ENCODE results near the gene BEND6. TPM values are rescaled to one million over a fixed set of nuclear protein-coding genes. Genes with fewer than 3 reads are reported as not detected.

Gene BEND6
- 10 to 100 TPM; 27.1 to 99.9 TPM for total RNA-seq
- polyA plus RNA-seq (ENCODE audit: insufficient read length in 2 of 2), result 100 to 1,000 TPM in 1 of 2 donors, 10 to 100 TPM in 1; 64.8 to 106 TPM
- long read RNA-seq, donor 1, transcript BEND6-203 (4 exons, 3,497 nt), result minor isoform, 5 of 42 reads
- long read RNA-seq, donor 1, transcript BEND6-202 (7 exons, 2,379 nt), result major isoform, 8 of 42 reads
- long read RNA-seq, donor 1, partial matches to known transcripts, result 29 of 42 reads
- long read RNA-seq, donor 1, other reads (novel, unspliced or antisense), result 0 of 42 reads
- long read RNA-seq, donor 2, transcript BEND6-202 (7 exons, 2,379 nt), result major isoform, 5 of 8 reads
- long read RNA-seq, donor 2, partial matches to known transcripts, result 0 of 8 reads
- long read RNA-seq, donor 2, other reads (novel, unspliced or antisense), result 0 of 8 reads
- long read RNA-seq, donor 3, partial matches to known transcripts, result 9 of 14 reads
- long read RNA-seq, donor 3, other reads (novel, unspliced or antisense), result 0 of 14 reads
- long read RNA-seq, donor 4, result 0 reads

- peak in 5 of 6 donors; percentile 36 to 91 (median 56) for DNase-seq (ENCODE audit: low read depth in 4 of 6, low spot score in 6 of 6)
- H3K36me3 ChIP-seq (ENCODE audit: control insufficient read depth, insufficient read depth, low read length), result no peaks in the 10 kb centered on the region
- no peaks in the 10 kb centered on the region for H3K9me3 ChIP-seq (ENCODE audit: control insufficient read depth, insufficient read depth, low read length)
- H3K27me3 ChIP-seq (ENCODE audit: control insufficient read depth, insufficient read depth, low read length), result peaks cover 14% of the 10 kb centered on the region
- peak within 1 kb of the TSS; percentile 54 for H3K27ac ChIP-seq (ENCODE audit: low read depth, low read length)
- H3K4me1 ChIP-seq (ENCODE audit: control insufficient read depth, insufficient read depth, low read length), result peaks cover 17% of the 10 kb centered on the region
- H3K4me3 ChIP-seq (ENCODE audit: low read depth, low read length), result peak within 1 kb of the TSS; percentile 73
- WGBS (ENCODE audit: insufficient coverage), result under 1% methylated on average over 102 of the region's 107 CpGs
Observed at GRCh38 chr6:56954403-56955170, at the start of gene BEND6. BEND6 (plus strand) TSS chr6:56955107; CDS start chr6:56981811, 26,704 bp downstream.

GRCh38 chr6:56905378-56905777, 49.5 kb upstream of the BEND6 start:
- DNase-seq (ENCODE audit: low read depth in 4 of 6, low spot score in 6 of 6), result no peak
- H3K36me3 ChIP-seq (ENCODE audit: control insufficient read depth, insufficient read depth, low read length), result no peaks in the 10 kb centered on the region
- no peaks in the 10 kb centered on the region for H3K27me3 ChIP-seq (ENCODE audit: control insufficient read depth, insufficient read depth, low read length)
- no peaks in the 10 kb centered on the region for H3K9me3 ChIP-seq (ENCODE audit: control insufficient read depth, insufficient read depth, low read length)
- H3K4me3 ChIP-seq (ENCODE audit: low read depth, low read length), result no peak overlapping the region
- no CpG with 5 or more reads among the region's 3 CpGs for WGBS (ENCODE audit: insufficient coverage)
- H3K4me1 ChIP-seq (ENCODE audit: control insufficient read depth, insufficient read depth, low read length), result no peaks in the 10 kb centered on the region
- no peak overlapping the region for H3K27ac ChIP-seq (ENCODE audit: low read depth, low read length)

GRCh38 chr6:56906752-56907151, 48.2 kb upstream of the BEND6 start:
- no CpG with 5 or more reads among the region's 3 CpGs for WGBS (ENCODE audit: insufficient coverage)
- no peaks in the 10 kb centered on the region for H3K4me1 ChIP-seq (ENCODE audit: control insufficient read depth, insufficient read depth, low read length)
- DNase-seq (ENCODE audit: low read depth in 4 of 6, low spot score in 6 of 6), result no peak
- H3K36me3 ChIP-seq (ENCODE audit: control insufficient read depth, insufficient read depth, low read length), result no peaks in the 10 kb centered on the region
- no peaks in the 10 kb centered on the region for H3K27me3 ChIP-seq (ENCODE audit: control insufficient read depth, insufficient read depth, low read length)
- no peak overlapping the region for H3K27ac ChIP-seq (ENCODE audit: low read depth, low read length)
- H3K9me3 ChIP-seq (ENCODE audit: control insufficient read depth, insufficient read depth, low read length), result no peaks in the 10 kb centered on the region
- no peak overlapping the region for H3K4me3 ChIP-seq (ENCODE audit: low read depth, low read length)

- Histone ChIP-seq H3K9me3 (ENCODE audit: control insufficient read depth, insufficient read depth, low read length) (no peaks in the 10 kb centered on the region), H3K27ac (ENCODE audit: low read depth, low read length) (no peak overlapping the region), H3K4me1 (ENCODE audit: control insufficient read depth, insufficient read depth, low read length) (no peaks in the 10 kb centered on the region), H3K27me3 (ENCODE audit: control insufficient read depth, insufficient read depth, low read length) (no peaks in the 10 kb centered on the region), H3K36me3 (ENCODE audit: control insufficient read depth, insufficient read depth, low read length) (no peaks in the 10 kb centered on the region), H3K4me3 (ENCODE audit: low read depth, low read length) (no peak overlapping the region)
- DNase-seq (ENCODE audit: low read depth in 4 of 6, low spot score in 6 of 6), result no peak
- no CpG with 5 or more reads among the region's 4 CpGs for WGBS (ENCODE audit: insufficient coverage)
Observed at GRCh38 chr6:56909115-56909907, 45.6 kb upstream of the BEND6 start.

GRCh38 chr6:56911847-56912246, 43.1 kb upstream of the BEND6 start:
- no CpG with 5 or more reads among the region's 1 CpG for WGBS (ENCODE audit: insufficient coverage)
- no peaks in the 10 kb centered on the region for H3K4me1 ChIP-seq (ENCODE audit: control insufficient read depth, insufficient read depth, low read length)
- H3K27ac ChIP-seq (ENCODE audit: low read depth, low read length), result no peak overlapping the region
- H3K36me3 ChIP-seq (ENCODE audit: control insufficient read depth, insufficient read depth, low read length), result no peaks in the 10 kb centered on the region
- no peak overlapping the region for H3K4me3 ChIP-seq (ENCODE audit: low read depth, low read length)
- DNase-seq (ENCODE audit: low read depth in 4 of 6, low spot score in 6 of 6), result no peak
- no peaks in the 10 kb centered on the region for H3K9me3 ChIP-seq (ENCODE audit: control insufficient read depth, insufficient read depth, low read length)
- H3K27me3 ChIP-seq (ENCODE audit: control insufficient read depth, insufficient read depth, low read length), result no peaks in the 10 kb centered on the region

- Histone ChIP-seq H3K4me3 (ENCODE audit: low read depth, low read length) (no peak overlapping the region), H3K36me3 (ENCODE audit: control insufficient read depth, insufficient read depth, low read length) (no peaks in the 10 kb centered on the region), H3K4me1 (ENCODE audit: control insufficient read depth, insufficient read depth, low read length) (no peaks in the 10 kb centered on the region), H3K27ac (ENCODE audit: low read depth, low read length) (no peak overlapping the region), H3K27me3 (ENCODE audit: control insufficient read depth, insufficient read depth, low read length) (no peaks in the 10 kb centered on the region), H3K9me3 (ENCODE audit: control insufficient read depth, insufficient read depth, low read length) (no peaks in the 10 kb centered on the region)
- 64% methylated on average over 1 of the region's 3 CpGs for WGBS (ENCODE audit: insufficient coverage)
- DNase-seq (ENCODE audit: low read depth in 4 of 6, low spot score in 6 of 6), result peak in 2 of 6 donors; percentile 28 to 76
Observed at GRCh38 chr6:56913285-56914074, 41.4 kb upstream of the BEND6 start.

GRCh38 chr6:56914798-56915658, 39.9 kb upstream of the BEND6 start:
- Histone ChIP-seq H3K27ac (ENCODE audit: low read depth, low read length) (no peak overlapping the region), H3K4me1 (ENCODE audit: control insufficient read depth, insufficient read depth, low read length) (no peaks in the 10 kb centered on the region), H3K27me3 (ENCODE audit: control insufficient read depth, insufficient read depth, low read length) (no peaks in the 10 kb centered on the region), H3K36me3 (ENCODE audit: control insufficient read depth, insufficient read depth, low read length) (no peaks in the 10 kb centered on the region), H3K9me3 (ENCODE audit: control insufficient read depth, insufficient read depth, low read length) (no peaks in the 10 kb centered on the region), H3K4me3 (ENCODE audit: low read depth, low read length) (no peak overlapping the region)
- WGBS (ENCODE audit: insufficient coverage), result 56% methylated on average over 3 of the region's 8 CpGs
- peak in 2 of 6 donors; percentile 62 to 91 for DNase-seq (ENCODE audit: low read depth in 4 of 6, low spot score in 6 of 6)

- 86% methylated on average over 3 of the region's 4 CpGs for WGBS (ENCODE audit: insufficient coverage)
- DNase-seq (ENCODE audit: low read depth in 4 of 6, low spot score in 6 of 6), result no peak
- Histone ChIP-seq H3K4me1 (ENCODE audit: control insufficient read depth, insufficient read depth, low read length) (no peaks in the 10 kb centered on the region), H3K9me3 (ENCODE audit: control insufficient read depth, insufficient read depth, low read length) (no peaks in the 10 kb centered on the region), H3K36me3 (ENCODE audit: control insufficient read depth, insufficient read depth, low read length) (no peaks in the 10 kb centered on the region), H3K4me3 (ENCODE audit: low read depth, low read length) (no peak overlapping the region), H3K27me3 (ENCODE audit: control insufficient read depth, insufficient read depth, low read length) (no peaks in the 10 kb centered on the region), H3K27ac (ENCODE audit: low read depth, low read length) (no peak overlapping the region)
Observed at GRCh38 chr6:56915832-56916231, 39.1 kb upstream of the BEND6 start.
